Coronary artery (tissue), 2 donors: ENCODE measurements around the gene BAIAP2L2.
A peak's percentile ranks its signal among the peaks of the same experiment; 100 is the strongest.

ENCODE experiments used
- DNase-seq: peaks from one replicate; pipeline ENCODE4 v3.0.0-alpha.2; 2017; ENCODE audit warnings: low spot score
- H3K27ac ChIP-seq, 2 donors: fragments of 200-600 bp; sonication (generic); one replicate each; pipeline ENCODE4 v1.5.1; 2016 to 2019
- H3K4me3 ChIP-seq: fragments of 200-600 bp; sonication (generic); 2 replicates; pipeline ENCODE4 v1.5.1; 2016; ENCODE audit warnings: mild to moderate bottlenecking, moderate library complexity
- CTCF ChIP-seq: fragments of 200-600 bp; sonication (generic); IDR thresholded peaks from one replicate; pipeline ENCODE4 v1.5.1; 2019; ENCODE audit warnings: antibody characterized with exemption

BAIAP2L2 gene

GRCh38 chr22:38104084-38104483 is 6.4 kb downstream of the BAIAP2L2 start:
- H3K4me3 ChIP-seq = no peak overlapping the region
- H3K27ac ChIP-seq = no peak overlapping the region
- TF ChIP-seq CTCF = no peak
- no peak for DNase-seq

- Histone ChIP-seq H3K27ac (no peak overlapping the region), H3K4me3 (no peak overlapping the region)
- no peak for TF ChIP-seq CTCF
- no peak for DNase-seq
These were observed 6.8 kb downstream of the BAIAP2L2 start for GRCh38 chr22:38103641-38104040.

GRCh38 chr22:38098410-38099249 is 11.9 kb downstream of the BAIAP2L2 start:
- no peak for TF ChIP-seq CTCF
- no peak overlapping the region for H3K4me3 ChIP-seq
- no peak for DNase-seq
- H3K27ac ChIP-seq = peak overlapping the region; percentile 28 to 63

GRCh38 chr22:38097557-38098409 is 12.7 kb downstream of the BAIAP2L2 start:
- TF ChIP-seq CTCF = no peak
- H3K4me3 ChIP-seq = no peak overlapping the region
- DNase-seq = no peak
- H3K27ac ChIP-seq = peak overlapping the region; percentile 28 to 63

GRCh38 chr22:38097058-38097457 is 13.4 kb downstream of the BAIAP2L2 start:
- no peak for DNase-seq
- no peak for TF ChIP-seq CTCF
- Histone ChIP-seq H3K27ac (no peak overlapping the region), H3K4me3 (no peak overlapping the region)

GRCh38 chr22:38089474-38089851 is 21.0 kb downstream of the BAIAP2L2 start:
- no peak for DNase-seq
- Histone ChIP-seq H3K4me3 (peak overlapping the region; percentile 62), H3K27ac (no peak overlapping the region)
- TF ChIP-seq CTCF = no peak
